CD14-positive monocyte (primary cell): ENCODE measurements around the gene PSMB1. TPM values are rescaled to one million over a fixed set of nuclear protein-coding genes. Genes with fewer than 3 reads are reported as not detected.

Experiments used
- DNase-seq, 3 donors: peaks; one replicate each; pipeline ENCODE4 v3.0.0-alpha.2; 2011 to 2022
- H2AFZ ChIP-seq: 2 replicates; pipeline ENCODE4 v1.6.0; 2012; ENCODE audit warnings: mild to moderate bottlenecking, low read depth, low read length, inconsistent platforms; ENCODE audit not compliant: insufficient read depth, poor library complexity, severe bottlenecking
- H3K27ac ChIP-seq, 2 donors: 1 replicate in 1 of 2; 2 replicates in 1 of 2; pipeline ENCODE4 v1.5.1; 2012 to 2013; ENCODE audit warnings: low read length in 2 of 2, control low read depth in 1 of 2, inconsistent platforms in 1 of 2, low read depth in 1 of 2, mild to moderate bottlenecking in 1 of 2
- H3K27me3 ChIP-seq, 2 donors: one replicate each; pipeline versions ENCODE4 v1.6.0 to v1.6.1; 2011 to 2013; ENCODE audit warnings: low read length in 2 of 2; ENCODE audit not compliant: control insufficient read depth in 2 of 2, insufficient read depth in 2 of 2
- H3K36me3 ChIP-seq, 2 donors: replicated peaks in 1 of 2; 1 replicate in 1 of 2; 2 replicates in 1 of 2; pipeline versions ENCODE4 v1.5.1 to v1.6.1; 2012 to 2013; ENCODE audit warnings: low read length in 2 of 2, control low read depth in 1 of 2, inconsistent platforms in 1 of 2, mild to moderate bottlenecking in 1 of 2; ENCODE audit not compliant: insufficient read depth in 2 of 2, control insufficient read depth in 1 of 2
- H3K4me1 ChIP-seq, 2 donors: 1 replicate in 1 of 2; 2 replicates in 1 of 2; pipeline versions ENCODE4 v1.5.1 to v1.6.1; 2012 to 2013; ENCODE audit warnings: low read length in 2 of 2, control low read depth in 1 of 2, inconsistent platforms in 1 of 2, mild to moderate bottlenecking in 1 of 2, moderate library complexity in 1 of 2; ENCODE audit not compliant: insufficient read depth in 2 of 2, control insufficient read depth in 1 of 2
- H3K4me2 ChIP-seq: replicated peaks from 2 replicates; pipeline ENCODE3; 2012; ENCODE audit warnings: low read length, moderate library complexity, mild to moderate bottlenecking; ENCODE audit not compliant: poor library complexity, severe bottlenecking; ENCODE audit errors: extremely low read depth
- H3K4me3 ChIP-seq, 3 experiments: fragments of 200-600 bp in 1 of 3; sonication (generic) in 1 of 3; replicated peaks in 1 of 3; 1 replicate in 2 of 3; 2 replicates in 1 of 3; pipeline ENCODE4 v1.5.1; 2011 to 2013; ENCODE audit warnings: low read length in 3 of 3, mild to moderate bottlenecking in 3 of 3, control low read depth in 2 of 3, low read depth in 2 of 3, inconsistent platforms in 1 of 3, moderate library complexity in 1 of 3
- H3K79me2 ChIP-seq: 2 replicates; pipeline ENCODE4 v1.6.0; 2012; ENCODE audit warnings: mild to moderate bottlenecking, control low read depth, inconsistent platforms, low read length, moderate library complexity; ENCODE audit not compliant: insufficient read depth
- H3K9ac ChIP-seq: 2 replicates; pipeline ENCODE4 v1.6.0; 2017; ENCODE audit warnings: low read length, mild to moderate bottlenecking; ENCODE audit not compliant: insufficient read depth, poor library complexity, severe bottlenecking
- H3K9me3 ChIP-seq, 2 donors: replicated peaks in 1 of 2; 1 replicate in 1 of 2; 2 replicates in 1 of 2; pipeline versions ENCODE4 v1.5.1 to v1.6.1; 2012 to 2013; ENCODE audit warnings: low read length in 2 of 2, control low read depth in 1 of 2; ENCODE audit not compliant: control insufficient read depth in 1 of 2, insufficient read depth in 1 of 2
- H4K20me1 ChIP-seq: 2 replicates; pipeline ENCODE4 v1.6.0; 2012; ENCODE audit warnings: mild to moderate bottlenecking, low read length, control low read depth, moderate library complexity; ENCODE audit not compliant: insufficient read depth
- H3K27ac Mint-ChIP-seq, 7 donors: one replicate each; pipeline ENCODE4 v1.8.0; 2020; ENCODE audit warnings: mild to moderate bottlenecking in 7 of 7, mixed read lengths in 7 of 7, moderate library complexity in 6 of 7, inconsistent platforms in 2 of 7
- H3K27me3 Mint-ChIP-seq, 3 donors: one replicate each; pipeline ENCODE4 v1.8.0; 2021 to 2022; ENCODE audit warnings: low read depth in 3 of 3, mild to moderate bottlenecking in 3 of 3, mixed read lengths in 3 of 3, moderate library complexity in 3 of 3, inconsistent platforms in 1 of 3
- H3K36me3 Mint-ChIP-seq, 2 donors: one replicate each; pipeline ENCODE4 v1.8.0; 2020; ENCODE audit warnings: mixed read lengths in 2 of 2, inconsistent platforms in 1 of 2, mild to moderate bottlenecking in 1 of 2
- H3K4me1 Mint-ChIP-seq: one replicate; pipeline ENCODE4 v1.8.0; 2020; ENCODE audit warnings: mild to moderate bottlenecking, mixed read lengths
- H3K4me3 Mint-ChIP-seq, 2 donors: one replicate each; pipeline ENCODE4 v1.8.0; 2020; ENCODE audit warnings: mild to moderate bottlenecking in 2 of 2, mixed read lengths in 2 of 2, moderate library complexity in 1 of 2
- H3K9me3 Mint-ChIP-seq, 7 donors: one replicate each; pipeline ENCODE4 v1.8.0; 2020 to 2022; ENCODE audit warnings: mixed read lengths in 7 of 7, mild to moderate bottlenecking in 6 of 7, moderate library complexity in 6 of 7, inconsistent platforms in 2 of 7
- WGBS: methylation state at CpG from one replicate; pipeline ENCODE4 v1.1.5; 2013; ENCODE audit warnings: missing lambda C conversion rate; ENCODE audit not compliant: insufficient coverage; 5-methylcytosine and 5-hydroxymethylcytosine counted together
- intact Hi-C, 2 donors: fragments of 100-400 bp; cut with micrococcal nuclease; formaldehyde crosslinking; loops; one replicate each; pipeline versions ENCODE4 v1.15.0 to v1.15.1; 2023
- polyA plus RNA-seq, 3 donors: library from polyadenylated mRNA; depleted of rRNA in 1 of 3; unstranded in 2 of 3; stranded (reverse) in 1 of 3; fragments of 300-500 nt in 2 of 3; fragments of >200 nt in 1 of 3; fragmentation: Illumina TruSeq in 2 of 3; gene quantifications; 1 replicate in 2 of 3; 2 replicates in 1 of 3; pipeline ENCODE4 v1.2.3, GENCODE V29; 2012 to 2021
- TF ChIP-seq, protein P1 (sequence below): fragments of 200-600 bp; IDR thresholded peaks from one replicate; pipeline ENCODE4 v1.8.0; 2022; ENCODE audit warnings: antibody characterized with exemption, mild to moderate bottlenecking

PSMB1 gene
- polyA plus RNA-seq, 3 donors, result 172 to 647 (median 558) TPM

DNA sequence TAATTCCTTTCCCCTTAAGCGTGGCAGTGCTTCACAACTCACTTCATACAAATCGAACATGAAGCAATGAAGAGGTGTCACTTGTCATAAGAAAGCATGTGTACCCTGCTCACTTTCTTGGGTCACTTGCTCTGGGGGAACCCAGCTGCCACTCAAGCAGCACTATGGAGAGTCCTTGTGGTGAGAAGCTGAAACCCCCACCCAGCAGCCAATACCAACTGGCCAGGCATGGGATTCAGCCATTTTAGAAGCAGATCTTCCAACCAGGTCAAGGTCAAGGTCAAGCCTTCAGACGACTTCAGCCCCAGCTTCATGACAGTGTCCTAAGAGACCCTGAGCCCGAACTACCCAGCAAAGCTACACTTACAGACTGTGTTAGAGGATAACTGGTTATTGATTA is 62.8 kb downstream of the PSMB1 start:
- H3K9me3 ChIP-seq, result no peaks in the 10 kb centered on the region
- no peaks in the 10 kb centered on the region for H3K36me3 Mint-ChIP-seq
- peaks cover 0 to 12% (median 6%) of the 10 kb centered on the region in 7 donors for H3K9me3 Mint-ChIP-seq
- H3K4me2 ChIP-seq, result no peak overlapping the region
- no peaks in the 10 kb centered on the region for H3K27me3 ChIP-seq
- no peak for DNase-seq
- no peak overlapping the region for H3K4me3 ChIP-seq
- H3K4me1 ChIP-seq, result no peaks in the 10 kb centered on the region
- intact Hi-C loops, result no loop called here
- WGBS, result 95% methylated on average over 3 of the region's 4 CpGs
- no peaks in the 10 kb centered on the region for H3K79me2 ChIP-seq
- H3K4me3 Mint-ChIP-seq, result no peak overlapping the region
- peaks cover 1% of the 10 kb centered on the region for H3K4me1 Mint-ChIP-seq
- TF ChIP-seq, protein P1, sequence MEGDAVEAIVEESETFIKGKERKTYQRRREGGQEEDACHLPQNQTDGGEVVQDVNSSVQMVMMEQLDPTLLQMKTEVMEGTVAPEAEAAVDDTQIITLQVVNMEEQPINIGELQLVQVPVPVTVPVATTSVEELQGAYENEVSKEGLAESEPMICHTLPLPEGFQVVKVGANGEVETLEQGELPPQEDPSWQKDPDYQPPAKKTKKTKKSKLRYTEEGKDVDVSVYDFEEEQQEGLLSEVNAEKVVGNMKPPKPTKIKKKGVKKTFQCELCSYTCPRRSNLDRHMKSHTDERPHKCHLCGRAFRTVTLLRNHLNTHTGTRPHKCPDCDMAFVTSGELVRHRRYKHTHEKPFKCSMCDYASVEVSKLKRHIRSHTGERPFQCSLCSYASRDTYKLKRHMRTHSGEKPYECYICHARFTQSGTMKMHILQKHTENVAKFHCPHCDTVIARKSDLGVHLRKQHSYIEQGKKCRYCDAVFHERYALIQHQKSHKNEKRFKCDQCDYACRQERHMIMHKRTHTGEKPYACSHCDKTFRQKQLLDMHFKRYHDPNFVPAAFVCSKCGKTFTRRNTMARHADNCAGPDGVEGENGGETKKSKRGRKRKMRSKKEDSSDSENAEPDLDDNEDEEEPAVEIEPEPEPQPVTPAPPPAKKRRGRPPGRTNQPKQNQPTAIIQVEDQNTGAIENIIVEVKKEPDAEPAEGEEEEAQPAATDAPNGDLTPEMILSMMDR, result no peak
- peaks cover 3 to 20% (median 6%) of the 10 kb centered on the region in 3 donors for H3K27me3 Mint-ChIP-seq
- H3K9ac ChIP-seq, result no peak overlapping the region
- no peak overlapping the region for H3K27ac ChIP-seq
- H2AFZ ChIP-seq, result no peak overlapping the region
- no peaks in the 10 kb centered on the region for H3K36me3 ChIP-seq
- no peak overlapping the region for H3K27ac Mint-ChIP-seq
- no peaks in the 10 kb centered on the region for H4K20me1 ChIP-seq

GRCh38 chr6:170489836-170490235 is 63.3 kb downstream of the PSMB1 start:
- Histone ChIP-seq H3K4me3 (no peak overlapping the region), H3K4me2 (no peak overlapping the region), H3K36me3 (no peaks in the 10 kb centered on the region), H4K20me1 (no peaks in the 10 kb centered on the region), H3K27ac (no peak overlapping the region), H3K4me1 (no peaks in the 10 kb centered on the region), H3K79me2 (no peaks in the 10 kb centered on the region), H3K27me3 (no peaks in the 10 kb centered on the region), H2AFZ (no peak overlapping the region), H3K9me3 (no peaks in the 10 kb centered on the region), H3K9ac (no peak overlapping the region)
- WGBS, result 74% methylated on average over 2 of the region's 3 CpGs
- H3K27ac Mint-ChIP-seq, result no peak overlapping the region
- H3K9me3 Mint-ChIP-seq, result peaks cover 0 to 8% (median 4%) of the 10 kb centered on the region in 7 donors
- H3K27me3 Mint-ChIP-seq, result peaks cover 3 to 20% (median 6%) of the 10 kb centered on the region in 3 donors
- TF ChIP-seq, protein P1, result no peak
- intact Hi-C loops, result no loop called here
- no peak for DNase-seq
- H3K36me3 Mint-ChIP-seq, result no peaks in the 10 kb centered on the region
- H3K4me3 Mint-ChIP-seq, result no peak overlapping the region
- peaks cover 1% of the 10 kb centered on the region for H3K4me1 Mint-ChIP-seq
